DMS153 (cell line): ENCODE data around the gene TOMM6.
"Not testable (repeated sequence)": the region's sequence is repeated elsewhere in the genome, so short reads cannot be mapped to it uniquely, and the experiment has no call there.

Experiments used
- DNase-seq: peaks from one replicate; lab custom pipeline; 2025; lab: John Stamatoyannopoulos, UW

TOMM6 gene

GRCh38 chr6:41785689-41786450 is 1.6 kb upstream of the TOMM6 start:
- DNase-seq = no peak

- DNase-seq = peak; percentile 8
Observed at GRCh38 chr6:41786451-41787218, 859 bp upstream of the TOMM6 start.

- DNase-seq = no peak
Observed at GRCh38 chr6:41789390-41789724, 1.9 kb downstream of the TOMM6 start.

GRCh38 chr6:41790045-41790444 is 2.6 kb downstream of the TOMM6 start:
- DNase-seq = no peak

GRCh38 chr6:41791305-41791704 is 3.8 kb downstream of the TOMM6 start:
- DNase-seq = no peak

- DNase-seq = no peak
Observed at GRCh38 chr6:41791984-41792383, 4.5 kb downstream of the TOMM6 start.

- no peak for DNase-seq
Observed at GRCh38 chr6:41796474-41796873, 9.0 kb downstream of the TOMM6 start.

- DNase-seq = no peak
Observed at GRCh38 chr6:41798901-41799558, 11.5 kb downstream of the TOMM6 start.

- DNase-seq = no peak
Observed at GRCh38 chr6:41799559-41799911, 12.0 kb downstream of the TOMM6 start.

GRCh38 chr6:41801380-41801779 is 13.9 kb downstream of the TOMM6 start:
- DNase-seq = no peak

GRCh38 chr6:41805830-41806774 is 18.6 kb downstream of the TOMM6 start:
- DNase-seq = no peak

- DNase-seq = no peak
Observed at GRCh38 chr6:41811095-41811494, 23.6 kb downstream of the TOMM6 start.

- not testable (repeated sequence) for DNase-seq
Observed at GRCh38 chr6:41811946-41812345, 24.5 kb downstream of the TOMM6 start.

- DNase-seq = no peak
Observed at GRCh38 chr6:41813469-41813868, 26.0 kb downstream of the TOMM6 start.

GRCh38 chr6:41813956-41814355 is 26.5 kb downstream of the TOMM6 start:
- no peak for DNase-seq

GRCh38 chr6:41814629-41815028 is 27.1 kb downstream of the TOMM6 start:
- no peak for DNase-seq

- DNase-seq = no peak
Observed at GRCh38 chr6:41815587-41815986, 28.1 kb downstream of the TOMM6 start.

- DNase-seq = no peak
Observed at GRCh38 chr6:41818271-41819054, 31.0 kb downstream of the TOMM6 start.

GRCh38 chr6:41821266-41821665 is 33.8 kb downstream of the TOMM6 start:
- DNase-seq = no peak

- no peak for DNase-seq
Observed at GRCh38 chr6:41822021-41822420, 34.5 kb downstream of the TOMM6 start.

- no peak for DNase-seq
Observed at GRCh38 chr6:41823178-41823577, 35.7 kb downstream of the TOMM6 start.
